ENCODE measurements around the gene TBCD.

The TBCD gene

GRCh38 chr17:82907797-82908542 lies 156.1 kb downstream of the TBCD start:
- DNase-seq (ENCODE audit: low spot score) = no peak

DNA sequence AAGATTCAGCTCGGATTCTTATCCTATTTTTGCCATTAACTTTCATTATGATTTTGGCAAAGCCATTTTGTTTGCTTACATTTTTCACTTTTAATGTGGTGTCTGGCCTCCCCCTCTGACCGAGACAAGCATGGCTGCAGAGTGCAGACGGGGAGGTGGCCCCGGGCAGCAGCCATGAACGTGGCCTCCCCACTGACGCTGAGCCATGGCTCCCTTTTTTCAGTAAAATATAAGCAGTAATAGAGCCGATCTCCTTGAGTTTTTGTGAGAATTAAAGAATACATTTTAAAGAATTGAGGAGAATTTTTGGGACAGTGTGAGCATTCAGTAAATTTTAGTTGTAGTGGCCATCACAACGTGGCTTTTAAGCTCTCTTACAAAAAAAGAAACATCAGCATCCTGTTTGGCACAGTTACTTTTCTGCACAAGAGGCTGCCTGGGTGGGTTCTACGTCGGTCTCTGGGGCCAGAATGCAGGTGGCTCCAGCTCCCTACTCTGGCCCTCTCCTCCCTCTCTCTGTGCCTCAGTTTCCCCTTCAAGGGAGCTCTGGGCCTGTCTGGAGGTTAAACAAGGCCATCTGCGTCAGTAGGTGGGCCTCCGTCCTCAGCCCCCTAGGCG lies 156.8 kb downstream of the TBCD start:
- DNase-seq (ENCODE audit: low spot score) = no peak

DNA sequence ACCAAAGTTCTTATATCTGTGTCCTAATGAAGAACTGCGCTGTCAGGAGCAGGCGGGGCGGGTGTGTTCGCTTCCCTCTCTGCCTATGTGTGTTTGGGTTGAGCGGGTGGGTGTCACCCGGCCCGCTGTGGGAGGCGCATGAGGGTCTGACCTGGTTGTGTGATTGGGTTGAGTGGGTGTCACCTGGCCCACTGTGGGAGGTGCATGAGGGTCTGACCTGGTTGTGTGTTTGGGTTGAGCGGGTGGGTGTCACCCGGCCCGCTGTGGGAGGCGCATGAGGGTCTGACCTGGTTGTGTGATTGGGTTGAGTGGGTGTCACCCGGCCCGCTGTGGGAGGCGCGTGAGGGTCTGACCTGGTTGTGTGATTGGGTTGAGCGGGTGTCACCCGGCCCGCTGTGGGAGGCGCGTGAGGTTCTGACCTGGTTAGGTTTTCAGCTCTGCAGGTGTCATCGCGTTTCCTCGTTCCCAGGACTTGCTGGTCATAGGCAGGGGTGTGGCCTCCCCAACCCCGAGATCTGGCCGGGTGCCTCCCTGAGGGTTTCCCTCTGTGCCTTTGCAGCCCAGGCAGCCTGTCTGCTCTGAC lies 157.5 kb downstream of the TBCD start:
- DNase-seq (ENCODE audit: low spot score) = no peak

GRCh38 chr17:82910041-82910481 lies 158.2 kb downstream of the TBCD start:
- no peak for DNase-seq (ENCODE audit: low spot score)

DNA sequence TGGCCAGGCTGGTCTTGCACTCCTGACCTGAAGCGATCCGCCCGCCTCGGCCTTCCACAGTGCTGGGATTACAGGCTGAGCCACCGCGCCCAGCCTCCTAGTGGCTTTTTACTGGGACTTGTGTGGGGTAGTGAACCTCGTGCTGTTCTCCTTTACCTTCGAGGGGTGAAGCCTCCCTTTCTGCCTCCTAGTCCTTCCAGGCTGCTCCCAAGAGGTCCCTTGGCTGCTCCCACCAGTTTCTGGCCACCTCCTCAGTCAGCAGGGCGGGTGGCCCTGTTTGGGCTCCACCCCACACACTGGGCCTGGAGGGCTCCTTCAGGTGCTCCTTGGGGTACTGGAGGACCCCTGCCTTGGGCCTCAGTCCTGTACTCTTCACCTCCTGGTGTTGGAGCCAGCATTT lies 158.9 kb downstream of the TBCD start:
- no peak for DNase-seq (ENCODE audit: low spot score)

DNA sequence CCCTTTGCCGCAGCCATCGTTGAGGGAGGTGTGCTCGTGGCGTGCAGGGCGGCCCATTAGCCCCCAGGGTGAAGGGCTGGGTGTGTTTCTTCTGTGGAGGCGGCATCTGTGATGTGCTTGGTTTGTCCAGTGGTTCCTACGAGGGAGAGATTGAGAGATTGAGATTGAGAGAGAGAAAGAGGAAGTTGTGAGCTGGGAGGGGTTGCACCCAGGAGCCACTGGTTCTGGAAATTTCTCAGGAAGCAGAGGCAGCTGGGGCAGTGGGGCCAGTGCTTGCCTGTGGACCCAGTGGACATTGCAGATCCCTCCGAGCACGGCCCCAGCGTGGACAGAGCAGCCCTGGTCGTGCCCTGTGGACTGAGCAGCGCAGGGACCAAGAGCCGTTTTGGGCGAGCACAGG lies 160.0 kb downstream of the TBCD start:
- DNase-seq (ENCODE audit: low spot score) = peak; percentile 20

DNA sequence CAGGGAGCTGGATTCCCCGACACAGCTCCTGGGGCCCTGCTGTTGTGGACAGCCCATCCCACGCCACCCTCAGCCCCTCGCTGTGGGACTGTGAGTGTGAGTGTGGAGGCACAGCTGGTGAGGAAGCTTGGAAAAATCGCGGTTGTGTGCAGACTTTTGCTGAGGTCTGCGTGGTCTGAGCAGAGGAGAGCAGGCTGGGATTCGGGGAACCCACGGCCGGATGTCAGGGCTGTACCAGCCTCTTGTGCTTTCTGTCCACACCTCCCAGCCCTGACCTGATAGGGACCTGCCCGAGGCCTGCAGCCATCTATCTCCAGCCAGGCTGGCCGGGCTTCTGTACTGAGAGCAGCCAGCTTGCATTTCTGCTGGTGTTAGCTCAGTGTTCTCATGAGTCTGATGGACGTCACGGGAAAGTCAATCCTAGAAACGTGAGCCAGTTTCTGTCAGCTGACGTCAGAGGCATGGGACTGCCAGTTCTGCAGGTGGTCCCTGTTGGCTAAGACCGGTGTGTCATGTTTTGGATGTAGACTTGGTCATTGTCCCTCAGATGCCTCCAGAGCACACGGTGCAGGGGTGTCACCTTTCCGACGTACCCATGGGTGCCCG lies 160.7 kb downstream of the TBCD start:
- DNase-seq (ENCODE audit: low spot score) = no peak

DNA sequence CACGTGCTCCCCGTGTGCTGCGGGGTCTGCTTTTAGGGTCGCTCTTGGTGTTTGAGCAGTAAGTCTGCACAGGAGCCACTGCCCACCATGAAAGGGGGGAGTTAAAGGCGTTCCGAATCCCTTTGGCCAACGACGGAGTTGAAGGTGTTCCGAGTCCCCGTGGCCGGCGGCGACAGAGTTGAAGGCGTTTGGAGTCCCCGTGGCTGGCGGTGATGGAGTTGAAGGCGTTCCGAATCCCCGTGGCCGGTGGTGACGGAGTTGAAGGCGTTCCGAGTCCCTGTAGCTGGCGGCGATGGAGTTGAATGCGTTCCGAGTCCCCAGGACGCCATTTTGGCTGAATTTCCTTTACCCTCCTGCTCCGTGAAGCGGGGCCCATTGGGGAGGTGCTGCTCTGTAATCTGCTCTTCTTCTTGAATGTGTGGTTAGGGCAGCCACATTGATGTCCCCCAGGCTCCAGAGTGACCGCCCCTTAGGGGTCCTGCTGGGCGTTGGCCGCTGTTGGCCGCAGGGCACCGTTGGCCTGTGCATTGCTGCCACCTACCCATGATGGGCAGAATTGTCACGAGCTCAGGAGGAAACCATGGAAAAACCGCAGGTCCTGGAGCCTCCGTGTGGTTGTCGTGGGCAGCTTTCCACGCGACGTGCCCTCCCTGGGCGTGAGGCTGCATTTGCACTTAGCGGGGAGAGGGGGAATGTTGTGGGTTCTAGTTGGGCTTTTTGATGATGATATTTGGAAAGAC lies 161.6 kb downstream of the TBCD start:
- DNase-seq (ENCODE audit: low spot score) = no peak

- DNase-seq (ENCODE audit: low spot score) = no peak
Measured at GRCh38 chr17:82914375-82914774, 162.5 kb downstream of the TBCD start.

DNA sequence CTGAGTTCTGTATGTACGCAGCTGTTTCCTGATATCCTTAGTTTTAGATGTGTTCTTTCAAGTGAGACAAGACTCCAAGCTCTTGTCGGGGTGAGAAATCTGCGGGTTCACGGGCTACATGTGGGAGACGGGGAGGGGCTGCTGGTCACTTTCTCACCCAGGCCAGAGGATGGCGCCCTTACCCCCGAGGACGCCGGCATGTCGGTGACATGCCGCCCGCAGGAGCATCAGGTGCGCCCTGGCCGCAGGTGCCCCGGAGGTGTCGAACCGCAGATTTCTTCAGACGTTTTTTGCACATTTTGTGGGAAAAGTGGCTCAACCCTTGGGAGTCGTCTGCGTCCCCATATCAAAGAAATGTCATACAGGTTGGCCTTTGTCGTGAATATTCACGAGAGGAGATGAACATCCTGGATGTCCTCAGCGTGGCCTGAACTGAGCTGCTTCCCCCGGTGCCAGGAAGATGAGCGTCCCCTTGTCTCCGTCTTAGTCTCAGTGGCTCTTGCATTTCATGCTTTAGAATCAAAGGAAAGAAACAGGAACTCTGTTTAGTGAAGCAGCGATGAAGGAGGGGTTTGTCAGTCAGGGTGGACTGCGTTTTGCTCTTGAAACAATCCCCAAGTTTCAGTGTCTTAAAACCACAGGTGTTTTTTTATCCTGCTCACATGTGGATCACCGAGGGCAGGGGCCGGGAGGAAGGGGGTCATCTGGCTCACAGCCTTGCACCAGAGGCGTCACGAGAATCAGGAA lies 163.3 kb downstream of the TBCD start:
- no peak for DNase-seq (ENCODE audit: low spot score)

GRCh38 chr17:82915757-82916027 lies 163.8 kb downstream of the TBCD start:
- no peak for DNase-seq (ENCODE audit: low spot score)

- no peak for DNase-seq (ENCODE audit: low spot score)
Measured at GRCh38 chr17:82917699-82918345, 166.0 kb downstream of the TBCD start.

GRCh38 chr17:82918508-82918907 lies 166.6 kb downstream of the TBCD start:
- DNase-seq (ENCODE audit: low spot score) = no peak

GRCh38 chr17:82920150-82920549 lies 168.3 kb downstream of the TBCD start:
- peak; percentile 33 for DNase-seq (ENCODE audit: low spot score)

DNA sequence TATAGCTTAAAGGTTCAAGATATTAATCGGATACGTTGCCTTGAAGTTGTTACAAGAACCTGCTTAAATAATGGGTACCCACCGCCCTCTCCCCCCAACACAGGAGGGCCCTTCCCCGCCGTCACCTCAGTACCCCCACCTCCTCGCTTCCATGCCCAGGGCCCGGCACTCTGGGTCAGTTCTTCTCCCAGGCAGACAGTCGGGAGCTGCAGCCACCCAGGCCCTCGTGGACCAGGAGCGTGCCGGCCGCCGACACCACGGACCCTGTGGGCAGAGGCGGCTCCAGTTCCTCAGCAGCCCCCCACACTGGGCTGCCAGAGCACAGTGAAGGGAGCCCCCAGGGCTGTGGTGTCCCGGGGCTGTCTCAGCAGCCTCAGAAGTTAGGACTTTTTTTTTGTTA lies 168.8 kb downstream of the TBCD start:
- DNase-seq (ENCODE audit: low spot score) = no peak

DNA sequence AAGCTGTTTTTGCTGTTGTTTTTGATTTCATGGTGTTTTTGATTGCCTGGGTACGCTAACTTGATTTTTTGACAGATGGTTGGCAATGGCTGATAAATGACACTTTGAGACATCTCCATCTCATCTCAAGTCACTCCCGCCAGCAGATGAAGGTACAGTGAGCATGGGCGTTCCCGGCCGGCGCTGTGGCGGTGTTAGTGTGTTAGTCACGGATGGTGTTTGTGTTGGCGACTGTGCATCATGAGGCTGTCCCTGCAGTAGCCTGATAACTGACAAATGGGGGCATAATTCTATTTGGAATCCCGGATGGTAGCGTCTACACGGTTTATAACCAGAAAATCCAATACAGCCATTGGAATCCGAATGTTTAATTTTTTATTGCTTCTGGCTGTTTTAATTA lies 169.6 kb downstream of the TBCD start:
- DNase-seq (ENCODE audit: low spot score) = no peak

GRCh38 chr17:82922646-82923045 lies 170.8 kb downstream of the TBCD start:
- DNase-seq (ENCODE audit: low spot score) = no peak

- DNase-seq (ENCODE audit: low spot score) = no peak
Measured at GRCh38 chr17:82923366-82924113, 171.7 kb downstream of the TBCD start.

DNA sequence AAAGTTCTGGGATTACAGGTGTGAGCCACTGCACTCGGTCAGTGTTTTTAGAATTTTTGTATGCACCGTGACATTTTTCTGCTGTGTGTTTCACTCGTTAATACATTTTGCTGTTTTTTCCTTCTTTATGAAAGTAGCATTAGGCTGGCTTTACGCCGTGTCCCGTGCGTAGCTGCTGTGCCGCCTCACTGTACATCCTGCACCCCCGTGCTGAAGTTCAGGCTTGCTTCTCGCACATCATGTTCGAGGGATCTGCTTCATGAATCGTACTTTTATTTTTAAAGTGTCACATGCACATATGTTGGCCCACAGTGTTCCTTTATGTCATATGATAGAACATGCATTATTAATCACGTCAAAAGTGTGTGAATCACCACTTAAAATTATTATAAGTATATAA lies 172.3 kb downstream of the TBCD start:
- DNase-seq (ENCODE audit: low spot score) = no peak

DNA sequence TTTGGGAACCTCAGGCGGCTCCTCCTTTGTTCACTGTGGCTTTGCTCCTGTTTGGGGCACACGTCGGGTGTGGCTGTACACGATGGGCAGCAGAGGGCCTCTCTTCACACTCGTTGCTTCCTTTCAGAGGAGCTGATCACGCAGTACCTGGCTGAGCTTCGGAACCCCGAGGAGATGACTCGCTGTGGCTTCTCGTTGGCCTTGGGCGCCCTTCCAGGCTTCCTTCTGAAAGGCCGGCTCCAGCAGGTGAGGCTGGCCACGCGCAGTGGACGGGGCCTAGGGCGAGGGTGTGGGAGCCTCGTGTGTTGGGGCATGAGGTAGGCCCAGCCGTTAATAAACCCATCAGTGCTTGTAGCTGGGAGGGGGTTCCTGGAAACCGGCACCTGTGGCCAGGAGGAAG lies 172.9 kb downstream of the TBCD start:
- no peak for DNase-seq (ENCODE audit: low spot score)

- DNase-seq (ENCODE audit: low spot score) = no peak
Measured at GRCh38 chr17:82925336-82925735, 173.5 kb downstream of the TBCD start.
